A204.1 (cell line): Measurements from ENCODE around the gene EED.

Experiments used
- FAIRE-seq: peaks from 2 replicates; lab custom pipeline; 2012; peaks lifted over from hg19 to GRCh38; lab: Jason Lieb, UNC

The EED gene

GRCh38 chr11:86244522-86245368 lies at the start of gene EED:
EED (plus strand) TSS chr11:86244753; CDS start chr11:86245230, 477 bp downstream.
- FAIRE-seq: no peak

- no peak for FAIRE-seq
Measured at GRCh38 chr11:86194998-86195397, 49.6 kb upstream of the EED start.

DNA sequence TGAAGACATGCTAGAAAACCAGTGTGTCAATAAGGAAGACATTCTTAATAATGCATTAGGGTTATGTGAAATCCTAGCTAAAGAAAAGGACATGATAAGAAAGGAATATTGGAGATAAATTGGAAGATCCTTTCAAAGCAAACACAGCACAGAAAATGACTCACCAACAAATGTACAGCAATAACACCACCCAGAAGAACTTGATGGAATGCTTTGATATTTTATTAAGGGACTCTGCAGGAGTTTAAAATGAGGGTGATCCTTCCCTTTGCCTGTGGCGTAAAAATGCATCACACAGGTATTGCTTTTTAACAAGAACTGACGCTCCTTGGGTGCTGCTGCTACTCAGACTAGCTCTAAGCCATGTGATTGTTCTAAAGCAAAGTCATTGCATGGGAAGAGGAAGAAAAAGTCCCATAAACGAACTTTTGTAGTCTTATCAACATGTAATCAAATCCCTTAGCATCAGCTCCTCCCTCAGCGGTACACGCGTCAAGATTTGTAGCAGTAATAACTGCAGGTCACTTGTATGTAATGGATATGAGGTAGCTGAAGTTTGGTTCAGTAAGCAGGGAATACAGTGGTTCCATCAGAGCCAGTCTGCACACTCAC lies 48.4 kb upstream of the EED start:
- FAIRE-seq: no peak

DNA sequence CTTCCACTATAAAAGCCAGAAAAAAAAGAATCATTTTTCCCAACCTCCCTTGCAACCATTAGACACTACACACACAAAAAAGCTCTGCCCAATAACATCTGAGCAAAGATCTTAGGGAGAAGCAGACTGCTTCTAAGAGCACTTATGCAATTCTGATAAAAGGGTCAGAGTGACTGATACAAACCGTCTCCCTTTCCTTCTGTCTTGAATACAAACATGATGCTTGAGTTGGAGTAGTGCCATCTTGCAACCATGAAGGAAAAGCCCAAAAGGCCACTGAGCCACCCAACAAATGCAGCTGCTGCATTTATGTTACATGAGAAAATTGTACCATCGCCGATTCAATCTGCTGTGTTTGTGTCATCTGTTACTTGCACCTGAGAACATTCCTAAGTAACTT lies 47.6 kb upstream of the EED start:
- FAIRE-seq: no peak

DNA sequence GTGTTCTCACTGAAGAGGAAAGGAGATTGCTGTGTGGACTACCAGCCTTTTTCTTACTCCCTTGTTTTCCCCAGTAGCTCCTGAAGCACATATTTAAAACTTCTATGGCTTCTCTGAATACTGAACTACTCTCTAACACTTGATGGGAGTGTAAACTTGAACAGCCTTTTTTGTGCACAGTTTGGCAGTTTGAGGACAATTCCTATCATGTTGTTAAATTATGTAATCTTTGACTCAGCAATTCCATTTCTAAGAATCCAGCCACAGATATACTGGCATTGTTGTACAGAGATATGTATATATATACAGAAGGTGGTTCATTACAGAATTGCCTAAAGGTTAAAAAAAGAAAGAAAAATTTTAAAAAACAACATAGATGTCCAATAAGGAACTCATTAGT lies 47.1 kb upstream of the EED start:
- no peak for FAIRE-seq

DNA sequence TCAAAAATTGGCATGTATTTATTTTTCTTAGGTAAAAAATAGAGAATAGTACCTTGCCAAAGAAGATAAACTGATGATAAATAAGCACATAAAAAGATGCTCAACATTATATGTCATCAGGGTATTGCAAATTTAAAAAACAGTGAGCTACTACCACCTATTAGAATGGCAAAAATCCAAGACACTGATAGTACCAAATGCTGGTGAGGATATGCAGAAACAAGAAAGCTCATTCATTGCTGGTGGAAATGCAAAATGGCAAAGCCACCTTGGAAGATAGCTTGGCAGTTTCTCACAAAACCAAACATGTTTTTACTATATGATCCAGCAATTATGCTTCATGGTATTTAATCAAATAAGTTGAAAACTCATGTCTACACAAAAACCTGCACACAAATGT lies 46.4 kb upstream of the EED start:
- no peak for FAIRE-seq

DNA sequence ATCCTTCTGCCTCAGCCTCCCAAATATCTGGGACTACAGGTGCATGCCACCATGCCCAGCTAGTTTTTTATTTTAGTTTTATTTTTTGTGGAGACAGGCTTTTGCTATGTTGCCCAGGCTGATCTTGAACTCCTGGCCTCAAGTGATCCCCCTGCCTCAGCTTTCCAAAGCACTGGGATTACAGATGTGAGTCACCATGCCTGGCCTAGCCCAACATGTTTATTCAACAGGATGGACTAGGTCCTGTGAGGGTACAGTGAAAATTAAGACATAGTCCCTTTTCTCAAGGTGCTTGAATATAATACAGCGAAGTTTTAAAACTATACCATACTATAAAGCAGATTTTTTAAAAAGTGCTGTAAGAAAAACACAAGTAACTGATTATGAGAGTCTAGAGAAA lies 45.2 kb upstream of the EED start:
- no peak for FAIRE-seq

DNA sequence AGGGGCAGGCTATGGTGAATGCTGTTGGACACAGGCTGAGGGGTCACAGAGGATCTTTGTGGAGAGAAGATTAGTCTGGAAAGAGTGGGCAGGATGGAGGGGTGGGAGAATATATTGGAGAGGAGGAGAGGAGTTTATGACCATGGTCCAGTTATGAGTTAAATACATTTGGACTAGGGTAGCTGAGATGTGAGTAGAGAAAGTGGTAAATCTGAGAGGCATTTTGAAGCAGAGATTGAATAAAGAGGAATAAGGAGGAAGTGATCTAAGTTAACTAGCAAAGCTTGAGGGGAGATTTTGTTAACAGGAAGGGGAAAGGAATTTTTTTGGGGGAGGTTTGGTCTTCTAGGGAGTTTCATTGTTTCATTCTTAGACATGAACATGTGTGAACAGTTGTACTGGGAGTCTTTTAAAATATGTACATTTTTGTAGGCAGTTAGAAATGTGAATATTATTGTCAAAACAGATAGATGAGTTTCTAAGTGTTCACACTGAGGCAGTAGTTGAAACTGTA lies 43.1 kb upstream of the EED start:
- no peak for FAIRE-seq

GRCh38 chr11:86202013-86202336 lies 42.6 kb upstream of the EED start:
- no peak for FAIRE-seq

GRCh38 chr11:86204356-86204755 lies 40.2 kb upstream of the EED start:
- no peak for FAIRE-seq

DNA sequence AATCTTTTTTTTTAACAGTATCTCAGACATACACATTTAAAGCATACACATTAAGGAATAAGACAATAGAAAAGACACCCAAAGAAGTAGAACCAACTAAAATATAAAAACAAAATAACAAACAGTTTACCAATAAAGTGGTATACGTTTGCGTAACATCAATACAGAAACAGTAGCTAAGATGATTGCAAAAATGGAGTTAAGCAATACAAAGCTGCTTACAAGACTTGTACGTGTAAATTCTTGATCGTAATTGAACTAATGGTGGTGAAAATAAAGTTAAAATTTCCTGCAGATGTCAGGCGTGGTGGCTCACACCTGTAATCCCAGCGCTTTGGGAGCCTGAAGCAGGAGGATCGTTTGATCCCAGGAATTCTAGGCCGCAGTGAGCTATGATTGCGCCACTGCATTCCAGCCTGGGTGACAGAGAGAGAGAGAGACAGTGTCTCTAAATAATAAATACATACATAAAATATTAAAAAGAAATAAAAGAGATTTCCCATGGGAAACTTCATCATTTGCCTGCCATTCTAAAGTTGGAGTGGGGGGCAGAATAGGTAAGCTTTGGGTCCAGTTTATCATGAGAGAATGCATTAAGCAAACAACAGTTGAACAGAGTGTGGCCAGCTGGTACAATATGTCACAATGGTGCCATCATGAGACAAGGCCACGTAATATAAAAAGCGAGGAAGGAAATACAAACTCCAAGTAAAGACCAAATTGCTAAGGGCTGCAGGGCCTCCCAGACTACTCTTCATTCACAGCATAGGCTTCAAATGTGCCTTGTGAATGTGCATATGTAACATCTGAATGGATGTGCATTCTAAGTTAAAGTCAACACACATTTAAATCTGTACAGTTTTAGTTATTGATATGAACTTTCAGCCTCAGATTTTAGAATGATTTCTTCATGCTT lies 38.9 kb upstream of the EED start:
- no peak for FAIRE-seq

DNA sequence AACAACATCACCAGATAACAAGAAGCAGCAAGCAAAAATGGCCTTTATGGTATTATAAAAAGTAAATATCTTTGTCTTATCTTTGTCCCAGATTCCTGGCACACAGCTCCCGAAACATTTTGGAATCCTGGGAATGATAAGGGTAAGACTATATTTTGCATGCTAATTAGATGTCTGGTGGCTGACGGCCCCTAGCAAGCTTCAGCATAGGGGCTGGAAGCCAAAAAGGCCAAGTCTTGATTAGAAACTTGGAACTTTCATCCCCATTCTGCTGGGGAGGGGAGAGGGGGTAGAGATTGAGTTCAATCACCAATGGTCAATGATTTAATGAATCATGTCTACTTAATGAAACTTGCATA lies 38.2 kb upstream of the EED start:
- no peak for FAIRE-seq

DNA sequence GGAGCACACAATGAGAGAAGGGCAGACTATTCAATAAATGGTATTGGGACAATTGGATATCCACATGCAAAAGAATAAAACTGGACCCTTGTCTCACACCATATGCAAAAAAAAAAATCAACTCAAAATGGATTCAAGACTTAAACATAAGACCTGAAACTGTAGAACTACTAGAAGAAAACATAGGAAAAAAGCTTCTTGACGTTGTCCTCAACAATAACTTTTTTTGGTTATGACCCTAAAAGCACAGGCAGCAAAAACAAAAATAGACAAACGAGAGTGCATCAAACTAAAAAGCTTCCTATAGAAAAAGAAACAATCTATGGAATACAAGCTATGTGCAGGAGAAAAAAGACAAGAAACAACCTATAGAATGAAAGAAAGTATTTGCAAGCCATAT lies 37.1 kb upstream of the EED start:
- no peak for FAIRE-seq

- no peak for FAIRE-seq
Measured at GRCh38 chr11:86208572-86208971, 36.0 kb upstream of the EED start.

DNA sequence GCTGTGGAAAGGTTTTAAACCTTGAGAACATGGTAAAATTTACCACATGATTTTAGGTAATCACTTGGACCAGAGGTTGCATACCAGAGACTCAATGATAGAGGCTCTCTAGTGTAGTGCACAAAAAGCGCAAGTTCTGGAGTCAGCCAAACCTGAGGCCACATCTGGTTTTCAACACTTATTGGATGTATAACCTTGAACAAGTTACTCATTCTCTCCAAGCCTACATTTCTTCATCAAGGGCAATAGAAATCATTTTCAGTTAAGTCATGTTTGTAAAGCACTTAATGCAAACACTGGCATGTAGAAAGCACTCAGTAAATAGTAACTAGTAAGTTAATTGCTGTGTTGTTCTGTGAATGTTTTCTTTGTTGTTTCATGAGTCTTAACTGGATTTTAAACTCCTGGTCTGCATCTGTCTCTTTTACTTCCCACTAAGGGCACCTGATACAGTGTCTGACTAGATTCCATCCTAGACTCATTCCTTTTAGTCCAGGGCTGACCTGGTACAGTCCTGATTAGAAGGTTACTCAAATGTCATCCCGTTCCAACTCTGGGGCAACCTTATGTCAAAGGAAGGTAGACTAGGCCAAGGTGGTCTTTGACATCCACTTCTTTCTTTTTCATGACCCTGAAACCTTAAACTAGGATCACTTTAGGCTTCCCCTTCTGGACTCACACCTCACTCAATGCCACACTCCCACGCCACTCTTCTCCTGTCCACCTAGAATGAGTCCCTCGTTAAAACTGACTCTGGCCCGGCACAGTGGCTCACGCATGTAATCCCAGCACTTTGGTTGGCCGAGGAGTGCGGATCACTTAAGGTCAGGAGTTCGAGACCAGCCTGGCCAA lies 34.5 kb upstream of the EED start:
- FAIRE-seq: no peak

DNA sequence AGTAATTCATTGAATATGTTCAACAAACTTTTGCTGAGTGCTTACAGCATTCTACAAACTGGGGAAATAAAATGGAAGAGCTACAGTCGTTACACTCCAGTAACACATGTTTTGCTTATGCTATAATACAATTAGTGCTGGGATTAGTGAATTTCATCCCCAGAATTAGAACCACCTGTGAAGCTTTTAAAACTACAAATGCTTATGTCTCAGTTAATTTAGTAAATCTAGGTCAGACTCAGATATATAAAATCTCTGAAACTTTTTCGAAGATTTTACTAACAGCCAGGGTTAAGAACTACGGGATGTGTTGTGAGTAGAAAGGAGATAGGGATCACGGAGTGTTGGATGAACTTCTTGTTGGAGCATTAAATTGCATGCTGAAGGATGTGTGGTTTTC lies 33.7 kb upstream of the EED start:
- FAIRE-seq: no peak

DNA sequence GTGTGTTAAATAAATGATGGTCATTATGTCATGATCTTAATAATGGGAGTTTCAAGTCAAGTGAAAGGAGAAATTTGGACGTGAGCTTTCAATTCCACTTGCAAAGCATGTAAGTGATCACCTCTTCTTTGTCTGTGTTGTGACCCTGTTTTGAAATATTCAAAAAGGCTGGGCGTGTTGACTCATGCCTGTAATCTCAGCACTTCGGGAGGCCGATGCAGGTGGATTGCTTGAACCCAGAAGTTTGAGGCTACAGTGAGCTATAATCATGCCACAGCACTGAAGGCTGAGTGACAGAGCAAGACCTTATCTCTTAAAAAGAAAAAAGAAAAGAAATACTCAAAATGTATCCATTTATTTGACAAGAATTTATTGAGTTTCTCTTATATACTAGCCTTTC lies 32.9 kb upstream of the EED start:
- no peak for FAIRE-seq

DNA sequence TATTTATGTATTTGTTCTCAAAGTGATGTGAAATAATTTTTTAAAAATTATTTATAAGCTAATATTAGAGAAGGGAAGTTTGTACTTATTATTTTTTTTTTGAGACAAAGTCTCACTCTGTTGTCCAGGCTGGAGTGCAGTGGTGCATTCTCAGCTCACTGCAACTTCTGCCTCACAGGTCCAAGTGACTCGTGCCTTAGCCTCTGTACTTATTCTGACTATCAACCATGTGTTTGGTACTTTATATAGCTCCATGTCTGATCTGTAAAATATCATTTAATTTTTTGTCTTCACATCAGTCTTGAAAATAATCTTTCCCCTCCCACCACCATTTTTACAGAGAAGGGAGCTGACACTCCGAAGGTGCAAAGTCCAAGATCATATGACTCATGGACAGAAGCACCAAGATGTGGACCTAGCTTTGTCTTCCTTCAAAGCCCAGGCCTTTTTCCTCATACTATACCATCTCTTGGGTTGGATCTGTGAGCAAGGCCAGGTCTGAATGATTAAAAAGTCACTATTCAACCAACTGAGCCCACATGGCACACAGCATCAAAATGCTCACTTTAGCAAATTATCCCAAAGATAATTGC lies 32.4 kb upstream of the EED start:
- FAIRE-seq: no peak

DNA sequence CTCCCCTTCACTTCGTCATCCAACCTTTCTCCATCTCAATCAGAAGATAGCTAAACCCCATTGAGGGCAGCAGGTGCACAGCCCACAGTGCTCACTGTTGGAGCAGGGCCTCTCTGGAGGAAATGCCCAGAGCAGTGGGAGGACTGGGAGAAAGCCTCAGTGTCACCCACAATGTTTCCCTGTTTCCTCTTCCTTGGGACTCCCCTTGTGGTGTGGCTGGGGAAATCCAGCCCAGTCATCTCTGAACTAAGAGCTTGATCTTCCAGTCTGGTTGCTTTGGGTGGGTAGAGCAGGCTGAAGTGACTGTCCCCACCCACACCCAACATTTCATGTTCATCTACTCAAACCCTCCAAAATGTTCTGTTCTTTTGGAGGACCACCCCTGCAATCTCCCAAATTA lies 29.8 kb upstream of the EED start:
- no peak for FAIRE-seq

DNA sequence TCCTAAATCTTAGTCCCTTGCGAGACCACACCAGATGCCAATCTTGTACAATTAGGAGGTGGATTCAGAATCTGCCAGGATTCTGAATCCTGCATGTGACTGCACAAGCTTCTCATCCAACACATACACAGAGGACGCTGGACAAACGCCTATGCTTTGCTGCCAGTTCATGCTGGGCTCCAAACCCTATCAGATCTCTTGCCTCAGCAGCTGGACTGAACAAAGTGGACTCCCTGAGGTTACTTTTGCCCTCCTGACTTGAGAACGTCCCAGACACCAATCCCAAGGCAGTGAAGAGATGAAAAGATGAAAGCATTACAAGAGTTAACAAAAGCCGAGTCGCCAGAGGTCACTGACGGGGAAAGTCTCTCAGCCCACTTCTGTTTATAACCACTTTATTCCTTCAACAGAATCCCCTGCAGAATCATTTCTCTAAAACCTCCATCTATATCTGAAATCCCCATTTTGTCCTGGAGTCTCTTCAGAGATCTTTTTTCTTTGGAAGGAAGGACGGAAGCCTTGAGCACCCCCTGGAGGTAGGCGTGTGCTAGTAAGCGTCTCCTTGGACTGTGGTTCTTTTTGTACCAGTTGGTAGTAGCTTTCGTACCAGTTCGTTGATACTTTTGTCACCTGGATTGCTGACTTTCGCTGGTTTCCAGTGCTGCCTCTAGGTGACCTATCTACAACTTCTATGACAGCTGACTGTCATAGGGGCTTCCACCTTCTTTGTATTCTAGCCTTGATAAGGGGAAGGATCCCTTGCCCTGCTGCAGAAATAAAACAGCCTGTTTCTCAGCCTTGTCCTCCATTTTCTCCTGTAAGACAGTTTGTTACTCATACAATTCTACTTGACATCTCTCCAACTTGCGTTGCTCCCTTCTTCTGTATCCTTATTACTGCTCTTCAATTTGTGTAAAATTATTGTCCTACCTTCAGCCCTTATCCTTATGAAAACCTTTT lies 26.1 kb upstream of the EED start:
- FAIRE-seq: peak; percentile 55
